ENCODE data around the gene TMEM52.

- TF ChIP-seq CTCF (IDR thresholded peaks at IDR 0.05; ENCODE audit: borderline replicate concordance, extremely low read depth, low read length, poor library complexity, severe bottlenecking) (no peak), EZH2 (IDR thresholded peaks at IDR 0.05; ENCODE audit: borderline replicate concordance, low read depth, low read length, severe bottlenecking) (no peak)
Measured at GRCh38 chr1:1914971-1915692, 3.9 kb downstream of the TMEM52 start, which contains the start of gene CALML6.

Measured in DND-41 (cell line).